Erythroblast (primary cell): Measurements from ENCODE around the gene LRRC17.

Source experiments
- GATA1 ChIP-seq: IDR thresholded peaks from 2 replicates; pipeline ENCODE4 v1.6.1; 2011; ENCODE audit warnings: low read depth, mild to moderate bottlenecking, control low read depth, low read length, moderate library complexity
- POLR2A ChIP-seq: IDR thresholded peaks from 2 replicates; pipeline ENCODE4 v1.6.1; 2011; ENCODE audit warnings: mild to moderate bottlenecking, low read length

DNA sequence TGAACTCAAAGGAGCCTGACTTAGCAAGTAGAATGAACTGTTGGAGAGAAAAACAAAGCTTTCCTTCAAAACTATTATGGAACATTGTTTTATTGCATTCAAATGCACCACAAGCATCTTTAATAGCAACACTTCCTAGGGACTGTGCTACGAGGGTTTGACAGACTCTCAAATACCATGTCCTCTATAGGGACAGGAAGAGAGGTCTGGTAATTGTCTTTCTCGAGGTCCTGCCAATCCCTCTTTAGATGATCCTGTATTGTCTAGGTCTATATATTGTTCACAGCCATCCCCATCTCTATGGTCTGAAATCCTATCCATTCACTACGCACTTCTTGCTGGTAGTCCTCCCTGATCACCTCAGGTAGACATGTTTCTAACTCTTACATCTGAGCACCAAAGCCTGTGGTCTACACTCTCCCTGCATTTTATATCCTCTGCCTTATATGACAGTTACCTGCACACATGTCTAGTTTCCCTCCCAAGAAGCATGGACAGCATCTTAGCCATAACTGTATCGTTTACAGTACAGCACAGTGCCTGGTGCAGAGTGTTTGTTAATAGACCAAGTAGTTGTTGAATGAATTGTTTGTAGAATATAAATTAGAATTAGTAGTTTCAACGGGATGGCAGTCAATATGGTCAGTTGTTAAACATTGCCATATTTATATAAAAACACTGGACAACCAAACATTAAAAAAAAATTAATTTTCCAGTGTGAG lies 21.7 kb upstream of the LRRC17 start:
- TF ChIP-seq POLR2A: no peak
- no peak for TF ChIP-seq GATA1
